IPS-15b (cell line): ENCODE results near the gene PARVB.

Source experiments
- H3K27me3 ChIP-seq: one replicate; pipeline ENCODE4 v1.6.1; 2013; ENCODE audit warnings: low read length; ENCODE audit not compliant: control insufficient read depth, insufficient read depth
- H3K36me3 ChIP-seq: one replicate; pipeline ENCODE4 v1.6.1; 2013; ENCODE audit warnings: low read length; ENCODE audit not compliant: control insufficient read depth, insufficient read depth
- H3K4me1 ChIP-seq: one replicate; pipeline ENCODE4 v1.6.1; 2013; ENCODE audit warnings: mild to moderate bottlenecking, low read length; ENCODE audit not compliant: control insufficient read depth, insufficient read depth
- H3K4me3 ChIP-seq: one replicate; pipeline ENCODE4 v1.5.1; 2013; ENCODE audit warnings: low read depth, low read length
- H3K9ac ChIP-seq: one replicate; pipeline ENCODE4 v1.6.1; 2013; ENCODE audit warnings: low read depth, mild to moderate bottlenecking, low read length
- H3K9me3 ChIP-seq: one replicate; pipeline ENCODE4 v1.6.1; 2013; ENCODE audit warnings: mild to moderate bottlenecking, low read length; ENCODE audit not compliant: control insufficient read depth, insufficient read depth

The PARVB gene

GRCh38 chr22:44031158-44031952 is 7.3 kb downstream of the PARVB start:
- no peak overlapping the region for H3K4me3 ChIP-seq
- H3K9ac ChIP-seq: no peak overlapping the region

GRCh38 chr22:44032126-44032730 is 8.1 kb downstream of the PARVB start:
- H3K36me3 ChIP-seq: no peaks in the 10 kb centered on the region
- no peaks in the 10 kb centered on the region for H3K27me3 ChIP-seq
- H3K9me3 ChIP-seq: no peaks in the 10 kb centered on the region
- H3K4me3 ChIP-seq: no peak overlapping the region
- no peaks in the 10 kb centered on the region for H3K4me1 ChIP-seq
- no peak overlapping the region for H3K9ac ChIP-seq

More at GRCh38 chr22:44031158-44031952, 7.3 kb downstream of the PARVB start:
- H3K4me1 ChIP-seq: no peaks in the 10 kb centered on the region
- no peaks in the 10 kb centered on the region for H3K9me3 ChIP-seq
- no peaks in the 10 kb centered on the region for H3K36me3 ChIP-seq
- H3K27me3 ChIP-seq: no peaks in the 10 kb centered on the region

- Histone ChIP-seq H3K4me1 (no peaks in the 10 kb centered on the region), H3K9ac (peak overlapping the region; percentile 8), H3K36me3 (no peaks in the 10 kb centered on the region), H3K9me3 (no peaks in the 10 kb centered on the region), H3K27me3 (no peaks in the 10 kb centered on the region), H3K4me3 (no peak overlapping the region)
Observed at GRCh38 chr22:44033287-44033686, 9.2 kb downstream of the PARVB start.

- Histone ChIP-seq H3K36me3 (no peaks in the 10 kb centered on the region), H3K9ac (peak overlapping the region; percentile 8), H3K4me3 (no peak overlapping the region), H3K9me3 (no peaks in the 10 kb centered on the region), H3K27me3 (no peaks in the 10 kb centered on the region), H3K4me1 (no peaks in the 10 kb centered on the region)
Observed at GRCh38 chr22:44033694-44034093, 9.6 kb downstream of the PARVB start.

GRCh38 chr22:44037519-44038375 is 13.6 kb downstream of the PARVB start:
- no peak overlapping the region for H3K4me3 ChIP-seq
- no peaks in the 10 kb centered on the region for H3K9me3 ChIP-seq
- H3K9ac ChIP-seq: no peak overlapping the region
- no peaks in the 10 kb centered on the region for H3K4me1 ChIP-seq
- no peaks in the 10 kb centered on the region for H3K27me3 ChIP-seq
- no peaks in the 10 kb centered on the region for H3K36me3 ChIP-seq

GRCh38 chr22:44039566-44040171 is 15.6 kb downstream of the PARVB start:
- H3K36me3 ChIP-seq: no peaks in the 10 kb centered on the region
- H3K27me3 ChIP-seq: no peaks in the 10 kb centered on the region
- H3K4me1 ChIP-seq: no peaks in the 10 kb centered on the region
- H3K4me3 ChIP-seq: no peak overlapping the region
- H3K9me3 ChIP-seq: no peaks in the 10 kb centered on the region
- no peak overlapping the region for H3K9ac ChIP-seq

GRCh38 chr22:44042249-44043218 is 18.4 kb downstream of the PARVB start:
- H3K27me3 ChIP-seq: no peaks in the 10 kb centered on the region
- H3K9ac ChIP-seq: no peak overlapping the region
- no peaks in the 10 kb centered on the region for H3K9me3 ChIP-seq
- no peaks in the 10 kb centered on the region for H3K4me1 ChIP-seq
- no peak overlapping the region for H3K4me3 ChIP-seq
- no peaks in the 10 kb centered on the region for H3K36me3 ChIP-seq

GRCh38 chr22:44045145-44045544 is 21.0 kb downstream of the PARVB start:
- H3K9me3 ChIP-seq: no peaks in the 10 kb centered on the region
- no peak overlapping the region for H3K9ac ChIP-seq
- H3K4me1 ChIP-seq: no peaks in the 10 kb centered on the region
- H3K27me3 ChIP-seq: no peaks in the 10 kb centered on the region
- H3K36me3 ChIP-seq: no peaks in the 10 kb centered on the region
- H3K4me3 ChIP-seq: no peak overlapping the region

- H3K4me1 ChIP-seq: no peaks in the 10 kb centered on the region
Observed at GRCh38 chr22:44046485-44047141, 22.5 kb downstream of the PARVB start.

GRCh38 chr22:44047891-44048301 is 23.8 kb downstream of the PARVB start:
- Histone ChIP-seq H3K27me3 (no peaks in the 10 kb centered on the region), H3K4me1 (no peaks in the 10 kb centered on the region), H3K4me3 (no peak overlapping the region), H3K36me3 (no peaks in the 10 kb centered on the region), H3K9me3 (no peaks in the 10 kb centered on the region), H3K9ac (no peak overlapping the region)

More at GRCh38 chr22:44046485-44047141, 22.5 kb downstream of the PARVB start:
- Histone ChIP-seq H3K4me3 (no peak overlapping the region), H3K9ac (no peak overlapping the region), H3K36me3 (no peaks in the 10 kb centered on the region), H3K27me3 (no peaks in the 10 kb centered on the region), H3K9me3 (no peaks in the 10 kb centered on the region)
